H54 (cell line): ENCODE measurements around the gene RAD23A.
A peak's percentile ranks its signal among the peaks of the same experiment; 100 is the strongest.

Source experiments
- DNase-seq: peaks from one replicate; pipeline ENCODE4 v3.0.0; 2011; ENCODE audit warnings: low spot score, mixed read lengths; ENCODE audit not compliant: insufficient read length
- FAIRE-seq: peaks from 3 replicates; lab custom pipeline; 2011; peaks lifted over from hg19 to GRCh38; lab: Jason Lieb, UNC
- POLR2A ChIP-seq: IDR thresholded peaks from 2 replicates; pipeline ENCODE4 v1.6.1; 2011; ENCODE audit warnings: low read depth, mild to moderate bottlenecking, low read length

The RAD23A gene

GRCh38 chr19:12992729-12993128 is 47.1 kb downstream of the RAD23A start:
- DNase-seq (no peak), FAIRE-seq (no peak)
- no peak for TF ChIP-seq POLR2A

GRCh38 chr19:12993562-12993961 is 47.9 kb downstream of the RAD23A start:
- FAIRE-seq (no peak), DNase-seq (no peak)
- TF ChIP-seq POLR2A: no peak

GRCh38 chr19:12994701-12995595 is 49.3 kb downstream of the RAD23A start, which contains the start of gene NFIX:
TSS of gene NFIX (plus strand) at chr19:12995475. CDS start at chr19:12995838, 363 bp downstream.
- no peak for FAIRE-seq
- DNase-seq: peak; percentile 71
- 0 out of 2 replicates have a peak, but pooled peaks have one; percentile 14 for TF ChIP-seq POLR2A

- DNase-seq (peak; percentile 65), FAIRE-seq (no peak)
- no peak for TF ChIP-seq POLR2A
Observed at GRCh38 chr19:12995596-12996405, 50.1 kb downstream of the RAD23A start.

- peak; percentile 52 for DNase-seq
- TF ChIP-seq POLR2A: no peak
- no peak for FAIRE-seq
Observed at GRCh38 chr19:12996406-12997094, 50.9 kb downstream of the RAD23A start.

GRCh38 chr19:12997179-12997966 is 51.7 kb downstream of the RAD23A start:
- no peak for DNase-seq
- no peak for FAIRE-seq
- no peak for TF ChIP-seq POLR2A

GRCh38 chr19:12997967-12998940 is 52.6 kb downstream of the RAD23A start:
- no peak for FAIRE-seq
- TF ChIP-seq POLR2A: no peak

GRCh38 chr19:13001166-13001501 is 55.5 kb downstream of the RAD23A start:
- no peak for TF ChIP-seq POLR2A
- FAIRE-seq: no peak
- DNase-seq: no peak

More at GRCh38 chr19:12997967-12998940, 52.6 kb downstream of the RAD23A start:
- DNase-seq: no peak

- no peak for FAIRE-seq
Observed at GRCh38 chr19:13001502-13002165, 56.0 kb downstream of the RAD23A start.

GRCh38 chr19:13002166-13002898 is 56.7 kb downstream of the RAD23A start:
- DNase-seq (no peak), FAIRE-seq (no peak)
- TF ChIP-seq POLR2A: no peak

More at GRCh38 chr19:13001502-13002165, 56.0 kb downstream of the RAD23A start:
- no peak for DNase-seq
- TF ChIP-seq POLR2A: no peak

GRCh38 chr19:13003081-13003480 is 57.4 kb downstream of the RAD23A start:
- FAIRE-seq (no peak), DNase-seq (no peak)
- no peak for TF ChIP-seq POLR2A
